Measurements from ENCODE around the gene CLASRP.
"Not testable (repeated sequence)": the region's sequence is repeated elsewhere in the genome, so short reads cannot be mapped to it uniquely, and the experiment has no call there.

CLASRP gene

GRCh38 chr19:45102481-45102880 is 63.6 kb downstream of the CLASRP start:
- no peak for DNase-seq (ENCODE audit: low read depth in 2 of 2)

GRCh38 chr19:45103156-45103507 is 64.3 kb downstream of the CLASRP start:
- DNase-seq (ENCODE audit: low read depth in 2 of 2): no peak

DNA sequence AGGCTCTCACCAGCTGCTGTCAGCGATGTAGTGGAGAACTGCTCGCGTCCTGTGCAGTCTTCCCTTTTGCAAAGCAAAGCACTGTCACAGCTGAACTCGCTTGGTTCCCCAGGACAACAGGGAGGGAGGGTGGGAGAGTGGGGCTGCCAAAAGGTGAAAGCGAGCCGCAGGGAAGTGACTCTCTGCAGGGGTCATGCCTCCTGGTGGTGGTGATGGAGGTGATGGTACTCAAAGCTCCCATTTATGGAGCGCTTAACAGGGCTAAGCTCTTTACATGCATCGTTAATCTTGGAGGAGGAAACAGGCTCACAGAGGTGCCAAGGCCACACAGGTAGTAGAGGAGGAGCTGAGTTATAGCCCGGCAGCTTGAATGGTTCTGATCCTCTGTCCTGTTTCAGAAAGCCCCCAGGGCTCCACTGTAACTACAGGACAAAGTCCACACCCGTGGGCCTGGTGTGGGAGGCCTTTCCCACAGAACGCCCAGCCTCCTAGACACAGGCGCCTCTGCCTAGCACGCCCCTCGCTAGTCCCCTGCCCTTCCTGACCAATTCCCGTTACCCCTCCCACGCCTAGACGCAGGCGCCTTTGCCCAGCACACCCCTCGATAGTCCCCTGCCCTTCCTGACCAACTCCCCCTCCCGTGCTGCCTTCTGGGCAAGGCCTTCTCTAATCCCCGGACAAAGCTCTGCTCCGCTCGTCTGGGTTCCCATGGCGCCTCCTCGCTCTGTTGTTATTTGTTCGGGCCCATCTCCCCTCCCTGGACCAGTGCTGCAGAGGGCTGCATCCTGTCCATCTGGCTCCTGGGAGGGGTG is 64.9 kb downstream of the CLASRP start:
- no peak for DNase-seq (ENCODE audit: low read depth in 2 of 2)

- DNase-seq (ENCODE audit: low read depth in 2 of 2): no peak
These were observed 66.0 kb downstream of the CLASRP start for GRCh38 chr19:45104658-45105349.

- not testable (repeated sequence) for DNase-seq (ENCODE audit: low read depth in 2 of 2)
These were observed 67.5 kb downstream of the CLASRP start for GRCh38 chr19:45106363-45106762.

DNA sequence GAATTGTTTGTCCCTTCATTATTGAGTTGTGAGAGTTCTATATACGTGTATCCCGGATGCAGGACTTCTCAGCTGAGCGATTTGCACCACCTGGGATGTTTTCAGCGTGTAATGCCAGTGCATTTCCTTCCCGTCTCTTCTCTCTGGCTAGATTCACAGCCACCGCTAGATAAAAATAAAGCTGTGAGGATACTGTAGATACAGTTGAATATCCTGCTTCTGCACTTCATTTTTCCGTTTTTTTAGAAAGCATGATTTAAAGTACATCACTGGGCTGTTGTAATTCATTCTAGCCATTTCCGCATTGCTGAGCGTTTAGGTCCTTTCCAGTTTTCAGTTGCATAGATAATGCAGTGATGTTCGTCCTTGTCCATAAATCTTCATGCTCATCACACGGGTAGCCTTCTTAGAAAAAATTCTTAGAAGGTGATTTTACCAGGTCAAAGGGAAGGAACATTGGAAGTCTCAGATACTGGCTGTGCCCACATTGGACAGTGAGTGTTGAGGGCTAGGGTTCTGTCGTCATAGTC is 68.8 kb downstream of the CLASRP start:
- no peak for DNase-seq (ENCODE audit: low read depth in 2 of 2)

- DNase-seq (ENCODE audit: low read depth in 2 of 2): no peak
These were observed 72.0 kb downstream of the CLASRP start for GRCh38 chr19:45110851-45111266.

- no peak for DNase-seq (ENCODE audit: low read depth in 2 of 2)
These were observed 73.4 kb downstream of the CLASRP start for GRCh38 chr19:45112111-45112827.

GRCh38 chr19:45113628-45114027 is 74.8 kb downstream of the CLASRP start:
- no peak for DNase-seq (ENCODE audit: low read depth in 2 of 2)

DNA sequence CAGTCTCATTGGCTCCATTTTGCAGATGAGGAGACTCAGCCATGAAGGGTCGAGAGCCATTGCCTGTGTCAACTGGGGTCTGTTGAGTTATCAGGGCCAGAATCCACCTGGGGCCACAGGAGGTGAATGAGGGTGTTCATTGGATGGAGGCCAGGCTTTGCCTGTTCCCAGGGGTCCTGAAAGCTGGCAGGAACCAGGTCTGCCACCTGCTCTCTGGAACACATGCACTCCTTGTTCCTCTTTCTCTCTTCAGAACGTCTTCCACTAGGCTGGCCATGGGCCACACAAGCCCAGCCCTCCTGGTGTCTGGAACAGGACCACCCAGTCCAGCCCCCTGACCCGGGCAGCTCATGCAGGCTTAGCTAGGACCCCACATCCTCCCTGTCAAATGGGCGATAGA is 75.3 kb downstream of the CLASRP start:
- no peak for DNase-seq (ENCODE audit: low read depth in 2 of 2)

- no peak for DNase-seq (ENCODE audit: low read depth in 2 of 2)
These were observed 77.2 kb downstream of the CLASRP start for GRCh38 chr19:45115809-45116615.

GRCh38 chr19:45117167-45117594 is 78.3 kb downstream of the CLASRP start:
- no peak for DNase-seq (ENCODE audit: low read depth in 2 of 2)

DNA sequence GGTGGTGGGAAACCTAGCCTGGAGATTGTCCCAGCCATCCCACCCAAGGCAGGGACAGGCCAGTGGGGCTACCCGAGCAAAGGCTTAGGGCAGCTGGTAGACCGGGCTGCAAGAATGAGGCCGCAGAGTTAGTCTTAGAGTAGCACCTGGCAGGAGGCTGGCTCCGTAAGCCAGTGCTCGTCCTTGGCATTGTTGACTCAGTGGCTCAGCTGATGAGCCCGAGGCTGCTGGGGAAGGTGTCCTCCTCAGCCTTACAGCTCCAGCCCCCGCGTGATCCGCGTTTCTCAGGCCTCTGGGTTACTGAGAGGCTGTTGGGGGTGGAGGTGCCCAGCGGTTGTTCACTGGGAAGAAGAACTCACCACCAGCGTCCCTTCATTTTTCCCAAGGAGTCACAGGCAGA is 78.8 kb downstream of the CLASRP start:
- DNase-seq (ENCODE audit: low read depth in 2 of 2): no peak

DNA sequence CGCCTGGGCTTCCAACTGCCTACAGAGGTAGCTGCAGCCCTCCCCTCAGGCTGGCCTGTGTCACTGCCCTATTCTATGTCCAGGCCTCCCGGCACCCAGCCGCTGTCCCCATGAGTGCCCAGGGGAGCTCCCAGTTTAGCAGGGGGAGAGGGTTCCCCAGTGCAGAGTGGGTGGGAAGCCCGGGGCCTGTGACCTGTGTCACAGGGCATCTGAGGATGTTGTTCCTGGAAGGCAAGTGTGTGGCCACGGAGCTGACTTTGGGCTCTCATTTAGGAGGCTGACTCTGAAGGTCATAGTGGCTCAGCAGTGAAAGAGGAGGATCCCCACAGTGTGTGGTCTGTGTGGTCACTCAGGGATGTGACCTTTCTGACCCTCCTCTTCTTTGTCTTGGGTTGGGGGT is 79.3 kb downstream of the CLASRP start:
- DNase-seq (ENCODE audit: low read depth in 2 of 2): no peak

DNA sequence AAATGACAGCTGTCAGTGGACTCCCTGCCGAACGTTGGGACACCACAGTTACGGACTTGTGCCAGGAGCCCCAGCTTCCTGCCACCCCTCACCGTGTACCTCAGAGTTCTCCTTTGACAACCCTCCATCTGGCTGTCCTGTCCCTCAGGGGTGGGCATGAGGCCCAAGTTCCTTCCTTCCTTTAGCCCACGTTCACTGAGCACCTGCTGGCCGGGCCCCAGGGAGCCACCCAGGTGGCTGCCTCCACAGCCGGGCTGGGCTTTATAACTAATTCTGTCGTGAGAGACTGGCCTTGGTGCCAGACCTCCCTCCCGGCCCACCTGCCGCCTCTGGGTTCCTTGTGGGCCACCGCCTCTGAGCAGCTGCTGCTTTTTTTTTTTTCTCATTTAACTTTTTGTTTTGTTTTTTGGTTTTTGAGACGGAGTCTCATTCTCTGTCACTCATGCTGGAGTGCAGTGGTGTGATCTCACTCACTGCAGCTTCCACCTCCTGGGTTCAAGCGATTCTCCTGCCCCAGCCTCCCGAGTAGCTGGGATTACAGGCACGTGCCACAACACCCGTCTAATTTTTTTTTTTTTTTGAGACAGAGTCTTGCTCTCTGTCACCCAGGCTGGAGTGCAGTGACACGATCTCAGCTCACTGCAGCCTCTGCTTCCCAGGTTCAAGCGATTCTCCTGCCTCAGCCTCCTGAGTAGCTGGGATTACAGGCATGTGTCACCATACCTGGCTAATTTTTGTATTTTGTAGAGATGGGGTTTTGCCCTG is 79.9 kb downstream of the CLASRP start:
- DNase-seq (ENCODE audit: low read depth in 2 of 2): not testable (repeated sequence)

DNA sequence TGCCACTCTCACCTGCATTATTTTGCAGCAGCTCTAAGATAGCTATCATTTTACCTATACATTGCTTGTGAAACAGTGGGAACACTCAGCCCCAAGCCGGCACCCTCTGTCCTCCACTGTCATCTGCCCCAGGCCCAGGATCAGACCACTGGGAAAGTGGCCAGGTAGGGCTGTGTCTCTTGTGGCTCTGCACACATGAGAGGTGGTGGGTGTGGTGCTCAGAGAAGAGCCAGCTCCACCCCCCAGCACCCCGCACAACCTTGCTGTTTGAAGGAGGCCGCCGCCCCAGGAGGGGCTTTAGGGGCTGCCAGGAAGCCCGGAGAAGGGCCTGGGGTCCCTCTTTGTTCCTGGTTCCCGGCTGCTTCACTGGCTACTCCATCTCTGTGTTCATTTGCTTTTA is 80.7 kb downstream of the CLASRP start:
- no peak for DNase-seq (ENCODE audit: low read depth in 2 of 2)

All from fibroblast of skin of left biceps (primary cell).